Common myeloid progenitor, CD34-positive (primary cell): ENCODE data around the gene ANKDD1B.
A peak's percentile ranks its signal among the peaks of the same experiment; 100 is the strongest.

Source experiments
- CTCF ChIA-PET: fragments of 350-600 bp; sonication (Branson Sonifier 250); formaldehyde crosslinking; loops from one replicate; lab custom pipeline; 2021; ENCODE audit warnings: antibody characterized with exemption; lab: Charles Lee
- POLR2A ChIA-PET: fragments of 350-600 bp; sonication (Branson Sonifier 250); formaldehyde crosslinking; loops from one replicate; lab custom pipeline; 2021; ENCODE audit warnings: antibody characterized with exemption; lab: Charles Lee
- DNase-seq, 3 donors: peaks; one replicate each; pipeline versions ENCODE4 v3.0.0 to v3.0.0-alpha.2; 2013
- H3K27ac ChIP-seq, 2 experiments: 1 replicate in 1 of 2; 2 replicates in 1 of 2; pipeline ENCODE4 v1.7.0; 2013; ENCODE audit warnings: inconsistent platforms in 2 of 2, low read length in 2 of 2, mild to moderate bottlenecking in 2 of 2, low read depth in 1 of 2, moderate library complexity in 1 of 2; ENCODE audit not compliant: severe bottlenecking in 2 of 2, insufficient read depth in 1 of 2, poor library complexity in 1 of 2
- H3K27me3 ChIP-seq, 5 experiments: replicated peaks in 2 of 5; 1 replicate in 3 of 5; 2 replicates in 2 of 5; pipeline versions ENCODE4 v1.6.1 to v1.7.0; 2013; ENCODE audit warnings: low read length in 4 of 5, mild to moderate bottlenecking in 2 of 5, moderate library complexity in 2 of 5, inconsistent platforms in 1 of 5; ENCODE audit not compliant: insufficient read depth in 5 of 5, control insufficient read depth in 4 of 5
- H3K36me3 ChIP-seq, 4 experiments: 1 replicate in 2 of 4; 2 replicates in 2 of 4; pipeline versions ENCODE4 v1.6.1 to v1.7.0; 2013; ENCODE audit warnings: low read length in 3 of 4, control low read depth in 1 of 4, mild to moderate bottlenecking in 1 of 4; ENCODE audit not compliant: control insufficient read depth in 4 of 4, insufficient read depth in 4 of 4
- H3K4me1 ChIP-seq, 4 experiments: 1 replicate in 3 of 4; 2 replicates in 1 of 4; pipeline versions ENCODE4 v1.6.1 to v1.7.1; 2013; ENCODE audit warnings: low read length in 3 of 4, mild to moderate bottlenecking in 3 of 4, control low read depth in 1 of 4, inconsistent platforms in 1 of 4, moderate library complexity in 1 of 4; ENCODE audit not compliant: control insufficient read depth in 4 of 4, insufficient read depth in 4 of 4; ENCODE audit errors: control extremely low read depth in 1 of 4
- H3K4me3 ChIP-seq, 7 experiments: 1 replicate in 4 of 7; 2 replicates in 3 of 7; pipeline versions ENCODE4 v1.5.1 to v1.7.0; 2013; ENCODE audit warnings: mild to moderate bottlenecking in 7 of 7, low read length in 6 of 7, moderate library complexity in 6 of 7, inconsistent platforms in 2 of 7, low read depth in 2 of 7, control low read depth in 1 of 7; ENCODE audit not compliant: insufficient read depth in 4 of 7, control insufficient read depth in 1 of 7; ENCODE audit errors: extremely low read depth in 1 of 7
- H3K9me3 ChIP-seq, 5 experiments: 1 replicate in 4 of 5; 2 replicates in 1 of 5; pipeline versions ENCODE4 v1.6.1 to v1.7.1; 2013; ENCODE audit warnings: low read length in 4 of 5, mild to moderate bottlenecking in 2 of 5, inconsistent platforms in 1 of 5, low read depth in 1 of 5, moderate library complexity in 1 of 5; ENCODE audit not compliant: control insufficient read depth in 4 of 5, insufficient read depth in 2 of 5; ENCODE audit errors: control extremely low read depth in 1 of 5
- WGBS: methylation state at CpG from one replicate; pipeline ENCODE4 v1.1.5; 2013; ENCODE audit not compliant: insufficient coverage; 5-methylcytosine and 5-hydroxymethylcytosine counted together

ANKDD1B gene

GRCh38 chr5:75675783-75676182, 64.5 kb downstream of the ANKDD1B start:
- Histone ChIP-seq H3K4me1 (peaks cover 0 to 26% (median 20%) of the 10 kb centered on the region in 4 experiments), H3K9me3 (no peaks in the 10 kb centered on the region), H3K27ac (no peak overlapping the region), H3K36me3 (peaks cover 2 to 29% (median 13%) of the 10 kb centered on the region in 4 experiments), H3K4me3 (no peak overlapping the region), H3K27me3 (no peaks in the 10 kb centered on the region)
- 100% methylated on average over 1 of the region's 1 CpG for WGBS
- POLR2A ChIA-PET, result no interaction called here
- no peak for DNase-seq
- CTCF ChIA-PET, result interaction anchor here (1.7 kb wide), 1 partner anchor 24 kb away, joined by 4 read pairs; no protein-coding TSS in a partner anchor

GRCh38 chr5:75677607-75678006, 66.4 kb downstream of the ANKDD1B start:
- WGBS, result no CpG with 5 or more reads among the region's 1 CpG
- ChIA-PET POLR2A (no interaction called here), CTCF (interaction anchor here (1.7 kb wide), 2 partner anchors 11 to 26 kb away, joined by 4 read pairs; no protein-coding TSS in a partner anchor)

GRCh38 chr5:75678155-75678554, 66.9 kb downstream of the ANKDD1B start:
- CTCF ChIA-PET, result interaction anchor here (1.0 to 1.7 kb wide), 4 partner anchors 11 to 94 kb away, joined by 3 to 4 read pairs (median 3); no protein-coding TSS in a partner anchor
- Histone ChIP-seq H3K27me3 (no peaks in the 10 kb centered on the region), H3K4me1 (peaks cover 0 to 25% (median 19%) of the 10 kb centered on the region in 4 experiments), H3K36me3 (peaks cover 2 to 23% (median 10%) of the 10 kb centered on the region in 4 experiments), H3K9me3 (no peaks in the 10 kb centered on the region), H3K4me3 (peak overlapping the region in 1 of 7 experiments; percentile 58), H3K27ac (peak overlapping the region in 1 of 2 experiments; percentile 44)
- WGBS, result 83% methylated on average over 1 of the region's 3 CpGs
- POLR2A ChIA-PET, result no interaction called here
- DNase-seq, result peak in 2 of 3 donors; percentile 18 to 38

More at GRCh38 chr5:75677607-75678006, 66.4 kb downstream of the ANKDD1B start:
- H3K27me3 ChIP-seq, result no peaks in the 10 kb centered on the region
- H3K4me3 ChIP-seq, result peak overlapping the region in 5 of 7 experiments; percentile 9 to 58 (median 43)
- DNase-seq, result peak in 2 of 3 donors; percentile 26 to 42
- peaks cover 0 to 25% (median 19%) of the 10 kb centered on the region in 4 experiments for H3K4me1 ChIP-seq
- H3K9me3 ChIP-seq, result no peaks in the 10 kb centered on the region
- peaks cover 2 to 25% (median 12%) of the 10 kb centered on the region in 4 experiments for H3K36me3 ChIP-seq
- peak overlapping the region in 1 of 2 experiments; percentile 44 for H3K27ac ChIP-seq

GRCh38 chr5:75681125-75681830, 70.0 kb downstream of the ANKDD1B start:
- no CpG with 5 or more reads among the region's 2 CpGs for WGBS
- ChIA-PET POLR2A (interaction anchor here (1.0 kb wide), 1 partner anchor 345 kb away, joined by 4 read pairs; the partner anchor contains the start of gene HMGCR), CTCF (interaction anchor here (0.7 to 3.0 kb wide), 14 partner anchors 10 to 757 kb away, joined by 3 to 8 read pairs (median 4); no protein-coding TSS in a partner anchor)
- Histone ChIP-seq H3K4me3 (peak overlapping the region in 1 of 7 experiments; percentile 57), H3K4me1 (peaks cover 0 to 24% (median 18%) of the 10 kb centered on the region in 4 experiments), H3K27ac (no peak overlapping the region), H3K36me3 (peaks cover 3 to 23% (median 14%) of the 10 kb centered on the region in 4 experiments), H3K9me3 (no peaks in the 10 kb centered on the region), H3K27me3 (no peaks in the 10 kb centered on the region)
- peak; percentile 49 to 70 (median 69) for DNase-seq

- CTCF ChIA-PET, result no interaction called here
- DNase-seq, result no peak
- no peaks in the 10 kb centered on the region for H3K4me1 ChIP-seq
- no peaks in the 10 kb centered on the region for H3K27me3 ChIP-seq
- POLR2A ChIA-PET, result interaction anchor here (0.7 kb wide), 1 partner anchor 74 kb away, joined by 3 read pairs; the partner anchor contains the start of gene ANKDD1B
- no peak overlapping the region for H3K27ac ChIP-seq
- no peak overlapping the region for H3K4me3 ChIP-seq
- peaks cover 9 to 51% (median 22%) of the 10 kb centered on the region in 4 experiments for H3K36me3 ChIP-seq
- WGBS, result 98% methylated on average over 7 of the region's 11 CpGs
- no peaks in the 10 kb centered on the region for H3K9me3 ChIP-seq
Observed at GRCh38 chr5:75685141-75685540, 73.9 kb downstream of the ANKDD1B start.

- Histone ChIP-seq H3K36me3 (peaks cover 9 to 53% (median 26%) of the 10 kb centered on the region in 4 experiments), H3K4me1 (peaks cover 0 to 6% (median 5%) of the 10 kb centered on the region in 4 experiments), H3K9me3 (no peaks in the 10 kb centered on the region), H3K4me3 (no peak overlapping the region), H3K27me3 (no peaks in the 10 kb centered on the region), H3K27ac (no peak overlapping the region)
- ChIA-PET CTCF (no interaction called here), POLR2A (no interaction called here)
- DNase-seq, result no peak
Observed at GRCh38 chr5:75686480-75686879, 75.2 kb downstream of the ANKDD1B start.
